Stimulated activated CD8-positive, alpha-beta memory T cell treated with anti-CD3 and anti-CD28 coated beads, Interleukin-12 subunit alpha, Interleukin-12 subunit beta, amount 100 ng/mL, for 24 hours (primary cell): ENCODE results near the gene CDC42EP5.
"Not testable (repeated sequence)": the region's sequence is repeated elsewhere in the genome, so short reads cannot be mapped to it uniquely, and the experiment has no call there.

Experiments used
- DNase-seq: peaks from one replicate; pipeline ENCODE4 v3.0.0-alpha.2; 2020; ENCODE audit errors: extremely low read depth

Gene CDC42EP5

DNA sequence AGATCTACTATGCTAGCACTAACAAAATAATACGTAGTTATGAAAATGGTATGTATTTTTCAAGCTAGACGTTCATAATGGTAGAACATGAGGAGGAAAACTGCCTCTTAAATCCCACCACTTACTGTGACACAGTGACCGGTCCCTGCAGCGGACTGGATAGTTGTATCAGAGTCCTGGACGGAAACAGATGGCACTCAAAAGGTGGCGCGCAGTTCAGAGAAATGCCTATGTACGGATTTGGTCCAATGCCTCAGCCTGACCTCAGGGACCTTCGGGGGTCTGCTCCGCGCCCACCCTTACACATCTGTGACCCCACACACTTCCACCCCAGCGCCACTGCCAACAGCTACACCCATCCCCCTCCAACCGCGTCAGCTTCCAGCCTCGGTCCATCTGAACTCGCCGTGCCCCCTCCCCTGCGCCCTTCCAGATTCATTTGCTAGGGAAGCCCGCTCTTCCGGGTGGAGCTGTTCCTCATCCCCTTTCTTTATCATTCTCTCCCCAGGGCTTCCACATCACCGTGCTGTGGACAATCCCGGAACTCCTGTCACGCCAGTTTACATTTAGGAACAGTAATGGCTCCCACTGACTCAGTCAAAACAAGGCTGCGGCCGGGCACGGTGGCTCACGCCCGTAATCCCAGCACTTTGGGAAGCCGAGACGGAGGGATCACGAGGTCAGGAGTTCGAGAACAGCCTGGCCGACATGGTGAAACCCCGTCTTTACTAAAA lies 24.9 kb downstream of the CDC42EP5 start:
- no peak for DNase-seq

DNA sequence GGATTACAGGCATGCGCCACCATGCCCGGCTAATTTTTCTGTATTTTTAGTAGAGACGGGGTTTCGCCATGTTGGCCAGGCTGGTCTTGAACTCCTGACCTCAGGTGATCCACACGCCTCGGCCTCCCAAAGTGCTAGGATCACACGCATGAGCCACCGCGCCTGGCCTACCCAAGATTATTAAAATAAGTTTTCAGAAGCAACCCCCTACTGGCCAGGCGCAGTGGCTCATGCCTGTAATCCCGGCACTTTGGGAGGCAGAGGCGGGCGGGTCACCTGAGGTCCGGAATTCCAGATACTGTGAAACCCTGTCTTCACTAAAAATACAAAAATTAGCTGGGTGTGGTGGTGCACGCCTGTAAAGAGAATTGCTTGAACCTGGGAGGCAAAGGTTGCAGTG lies 26.7 kb downstream of the CDC42EP5 start:
- not testable (repeated sequence) for DNase-seq

DNA sequence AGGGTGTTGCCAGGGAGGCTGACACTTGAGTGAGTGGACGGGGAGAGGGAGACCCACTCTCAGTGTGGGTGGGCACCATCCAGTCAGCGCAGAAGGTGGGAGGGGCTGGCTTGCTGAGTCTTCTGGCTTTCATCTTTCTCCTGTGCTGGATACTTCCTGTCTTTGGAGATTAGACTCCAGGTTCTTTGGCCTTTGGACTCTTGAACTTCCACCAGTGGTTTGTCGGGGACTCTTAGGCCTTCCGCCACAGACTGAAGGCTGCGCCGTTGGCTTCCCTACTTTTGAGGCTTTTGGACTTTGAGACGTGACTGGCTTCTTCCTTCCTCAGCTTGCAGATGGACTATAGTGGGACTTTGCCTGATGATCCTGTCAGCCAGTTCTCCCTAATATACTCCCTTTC lies 28.4 kb downstream of the CDC42EP5 start:
- no peak for DNase-seq

DNA sequence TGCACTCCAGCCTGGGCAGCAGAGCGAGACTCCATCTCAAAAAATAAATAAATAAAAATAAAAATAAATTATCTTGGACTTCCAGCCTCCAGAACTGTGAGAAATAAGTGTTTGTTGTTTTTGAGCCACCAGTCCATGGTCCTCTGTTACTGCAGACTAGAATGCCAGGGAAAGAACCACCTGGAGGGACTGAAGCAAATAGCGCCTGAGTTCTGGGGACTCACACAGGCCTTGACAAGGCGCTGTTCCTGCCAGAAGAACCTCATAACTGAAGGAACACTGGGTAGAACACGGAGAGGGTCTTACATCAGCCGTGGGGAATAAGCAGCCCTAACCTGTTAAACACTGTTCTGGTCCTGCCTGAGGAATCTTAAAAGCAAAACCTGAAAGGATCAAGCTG lies 32.5 kb downstream of the CDC42EP5 start:
- DNase-seq: no peak

DNA sequence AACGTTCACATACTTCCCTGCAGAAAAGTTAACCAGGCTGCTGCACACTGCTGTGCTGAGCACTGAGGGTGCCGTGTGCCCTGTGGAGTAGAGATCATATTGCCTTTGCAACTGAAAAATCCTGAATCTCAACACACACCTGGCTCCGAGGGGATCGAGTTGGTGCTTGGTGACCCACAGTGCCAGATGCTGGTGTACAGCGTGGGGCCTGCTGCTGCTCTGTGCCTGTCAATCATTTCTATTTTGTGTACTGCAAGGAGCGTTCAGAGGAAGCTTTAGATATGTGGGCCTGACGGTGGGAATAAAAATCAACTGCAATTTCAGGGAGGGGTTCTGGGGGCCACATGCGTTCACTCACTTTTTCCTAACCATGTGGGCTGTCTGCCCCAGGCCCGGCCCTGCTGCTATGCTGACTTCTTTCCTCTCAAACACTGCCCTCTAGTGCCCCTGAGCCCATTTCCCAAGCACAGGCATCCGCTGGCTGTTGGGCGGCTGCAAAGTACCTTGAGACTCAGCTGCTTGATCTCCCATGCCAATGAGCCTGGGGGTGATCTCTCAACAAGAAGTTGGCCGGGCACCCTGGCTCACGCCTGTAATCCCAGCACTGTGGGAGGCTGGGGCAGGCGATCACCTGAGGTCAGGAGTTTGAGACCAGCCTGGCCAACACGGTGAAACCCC lies 33.8 kb downstream of the CDC42EP5 start:
- DNase-seq: no peak

DNA sequence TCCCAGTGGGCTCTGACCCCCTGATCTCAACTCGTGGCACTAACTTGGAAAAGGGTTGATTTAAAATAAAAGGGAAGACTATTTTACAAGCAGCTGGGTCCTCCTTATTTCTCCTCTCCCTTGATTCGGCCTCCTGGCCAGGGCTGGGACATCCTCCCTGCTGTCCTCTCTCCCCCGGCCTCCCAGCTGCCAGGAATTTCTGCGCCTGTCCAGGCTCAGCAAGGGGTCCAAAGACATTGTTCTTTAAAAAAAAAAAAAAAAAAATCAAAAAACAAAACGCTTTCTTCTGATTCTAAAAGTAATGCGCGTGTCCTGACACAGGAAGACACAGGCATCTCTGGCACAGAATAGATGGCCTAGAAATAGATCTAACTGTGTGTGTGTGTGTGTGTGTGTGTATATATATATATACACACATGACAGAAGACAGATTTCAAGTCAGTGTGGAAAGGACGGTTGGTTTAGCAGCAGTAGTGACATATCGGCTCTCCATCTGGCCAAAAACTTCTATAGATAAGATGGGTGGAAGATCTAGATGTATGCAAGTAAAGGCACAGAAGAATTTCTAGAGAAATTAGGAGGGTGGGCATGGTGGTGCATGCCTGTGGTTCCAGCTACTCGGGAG lies 36.4 kb downstream of the CDC42EP5 start:
- DNase-seq: no peak

DNA sequence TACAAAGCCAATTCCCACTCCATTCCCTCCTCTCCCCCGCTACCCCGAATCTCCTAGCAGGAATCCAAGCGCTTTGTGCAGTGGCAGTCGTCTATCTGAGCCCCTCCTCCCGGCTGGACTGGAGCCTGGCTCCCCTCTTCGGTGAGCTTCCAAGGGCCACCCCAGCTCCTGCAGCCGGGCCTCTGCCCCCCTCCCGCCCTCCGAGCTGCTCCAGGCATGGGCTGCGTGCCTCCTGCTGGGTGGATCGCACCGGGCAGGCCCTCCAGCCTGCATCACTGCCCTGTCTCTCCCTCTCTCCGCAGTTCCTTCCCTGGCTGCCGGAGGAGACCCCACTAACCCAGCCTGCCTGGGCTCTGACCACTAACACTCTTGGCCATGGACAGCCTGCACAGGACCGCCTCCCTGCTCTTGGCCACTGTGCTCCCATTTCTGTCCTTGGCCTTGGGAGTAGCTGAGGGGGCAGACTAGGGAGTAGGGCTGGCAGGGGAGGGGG lies 37.0 kb downstream of the CDC42EP5 start:
- no peak for DNase-seq

DNA sequence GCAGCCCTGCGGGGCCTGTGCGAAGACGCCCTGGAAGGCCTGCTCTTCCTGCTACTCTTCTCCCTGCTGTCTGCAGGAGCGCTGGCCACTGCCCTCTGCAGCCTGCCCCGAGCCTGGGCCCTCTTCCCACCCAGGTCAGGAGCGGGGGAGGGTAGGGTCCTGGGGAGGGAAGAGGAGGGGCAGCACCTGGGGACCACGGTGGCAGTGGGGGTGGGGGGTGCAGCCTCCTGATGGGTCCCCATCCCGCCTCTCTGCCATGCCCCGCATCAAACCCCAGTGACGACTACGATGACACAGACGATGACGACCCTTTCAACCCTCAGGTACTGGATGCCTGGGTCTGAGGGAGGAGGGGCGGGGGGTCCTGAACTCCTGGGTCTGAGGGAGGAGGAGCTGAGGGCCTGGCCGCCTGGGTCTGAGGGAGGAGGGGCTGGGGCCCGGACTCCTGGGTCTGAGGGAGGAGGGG lies 37.5 kb downstream of the CDC42EP5 start:
- no peak for DNase-seq

DNA sequence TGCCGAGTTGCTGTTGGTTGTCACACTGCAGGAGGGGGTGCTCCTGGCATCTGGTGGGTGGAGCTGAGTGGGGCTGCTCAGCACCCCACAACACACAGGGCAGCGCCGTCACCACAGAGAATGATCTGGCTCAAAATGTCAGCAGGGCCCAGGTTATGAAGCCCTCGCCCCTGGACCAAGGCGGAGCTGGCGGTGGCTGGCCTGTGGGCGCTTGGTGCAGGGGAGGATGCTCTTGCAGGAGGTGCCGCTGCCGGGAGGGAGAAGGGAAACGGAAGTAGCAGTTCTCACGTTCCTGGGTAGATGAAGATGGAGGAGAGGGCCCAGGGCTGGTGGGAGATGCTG lies 38.3 kb downstream of the CDC42EP5 start:
- no peak for DNase-seq

DNA sequence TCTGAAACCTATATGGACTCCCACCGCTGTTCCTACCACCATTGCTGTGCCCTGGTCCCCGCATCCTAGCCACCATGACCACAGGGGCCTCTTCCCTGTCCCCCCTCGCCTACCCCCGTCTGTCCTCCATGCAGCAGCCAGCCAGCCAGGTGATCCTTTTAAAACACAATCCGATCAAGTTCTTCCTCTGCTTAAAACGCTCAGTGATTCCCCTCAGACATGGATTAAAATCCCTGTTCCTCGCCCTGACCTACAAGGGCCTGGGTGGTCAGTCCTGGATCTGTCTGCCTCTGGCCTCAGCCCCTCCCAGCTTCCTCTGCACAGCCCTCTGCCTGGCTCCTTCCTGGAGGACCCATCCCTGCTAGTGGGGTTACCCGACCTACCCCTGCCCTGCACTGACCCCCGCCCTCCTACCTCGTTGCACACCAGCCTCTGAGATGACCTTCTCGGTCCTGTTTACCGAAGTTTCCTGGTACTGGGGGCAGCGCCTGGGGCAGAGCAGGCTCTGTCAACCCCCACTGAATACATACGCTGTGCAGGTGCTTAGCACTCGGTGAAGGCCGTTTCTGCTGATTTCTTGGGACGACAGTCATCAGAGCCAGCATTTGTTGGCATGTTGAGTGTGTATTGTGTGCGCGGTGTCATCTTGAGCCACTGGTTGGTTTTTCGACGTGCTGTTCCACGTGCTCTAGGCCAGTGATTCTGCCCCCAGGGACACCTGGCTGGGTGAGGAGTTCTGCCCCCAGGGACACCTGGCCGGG lies 38.8 kb downstream of the CDC42EP5 start:
- DNase-seq: no peak

DNA sequence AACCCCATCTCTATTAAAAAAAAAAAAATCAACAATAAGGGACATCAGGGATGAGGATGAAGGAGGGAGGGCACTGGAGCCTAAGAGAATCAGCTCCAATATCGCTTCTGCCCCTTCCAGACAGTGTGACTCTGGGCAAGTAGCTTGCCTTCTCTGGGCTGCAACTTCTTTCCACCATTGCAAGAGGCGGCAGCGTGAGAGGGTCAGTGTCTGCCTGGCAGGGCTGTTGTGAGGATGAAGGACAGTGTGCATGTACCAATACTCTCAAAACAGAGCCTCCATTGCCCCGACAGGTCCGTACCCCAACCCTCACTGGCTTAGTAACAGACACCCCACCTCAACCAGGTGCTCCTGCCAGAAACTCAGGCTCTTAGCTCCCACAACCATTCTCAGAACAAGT lies 39.4 kb downstream of the CDC42EP5 start:
- DNase-seq: no peak

DNA sequence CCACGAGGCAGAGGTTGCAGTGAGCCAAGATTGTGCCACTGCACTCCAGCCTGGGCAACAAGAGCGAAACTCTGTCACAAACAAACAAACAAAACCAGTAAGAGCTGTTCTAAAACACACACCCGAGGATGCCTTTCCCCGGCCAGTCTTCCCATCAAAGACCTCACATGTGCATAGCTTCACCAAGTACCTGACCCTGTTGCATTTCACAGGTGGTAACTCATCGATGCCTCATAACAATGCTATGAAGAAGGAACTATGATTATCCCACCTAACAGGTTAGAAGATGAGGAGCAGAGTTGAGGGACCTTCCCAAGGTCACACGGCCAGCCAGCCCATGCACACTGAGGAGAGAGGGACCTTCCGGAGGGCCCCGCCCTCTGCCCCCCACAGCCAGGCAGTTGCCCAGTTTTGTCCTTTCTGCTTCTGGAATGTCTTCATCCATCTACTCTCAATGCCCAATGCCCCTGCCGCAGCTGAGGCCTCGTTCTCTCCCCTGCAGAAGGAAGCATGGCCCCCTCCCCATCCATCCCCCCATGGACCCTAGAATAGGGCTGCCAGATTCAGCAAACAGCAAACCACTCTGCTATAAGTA lies 40.9 kb downstream of the CDC42EP5 start:
- no peak for DNase-seq

DNA sequence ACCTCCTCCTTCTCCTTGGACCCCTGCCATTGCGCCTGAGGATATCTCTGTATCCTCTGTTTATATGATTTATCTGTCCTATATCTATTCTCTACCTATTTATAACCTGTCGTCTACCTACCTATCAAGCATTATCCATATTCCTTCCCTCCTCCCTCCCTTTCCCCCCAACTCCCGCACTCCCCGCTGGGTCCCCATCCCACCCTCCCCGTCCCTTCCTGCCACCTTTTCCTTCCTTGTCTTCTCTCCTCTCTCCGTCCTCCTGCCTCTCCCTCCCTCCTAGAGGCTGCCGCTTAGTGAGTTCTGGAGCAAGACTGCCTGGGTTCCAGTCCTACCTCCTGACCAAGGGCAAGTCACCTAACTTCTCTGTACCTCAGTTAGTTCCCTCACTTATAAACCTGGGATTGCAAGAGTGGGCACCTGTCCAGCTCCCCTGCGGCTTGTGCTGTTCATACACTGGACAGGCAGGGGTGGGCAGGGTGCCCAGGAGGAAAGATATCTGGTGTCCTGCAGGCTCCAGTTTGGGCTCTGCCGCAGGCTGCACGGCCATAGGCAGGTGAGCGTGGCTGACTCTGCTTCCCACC lies 41.7 kb downstream of the CDC42EP5 start:
- no peak for DNase-seq

DNA sequence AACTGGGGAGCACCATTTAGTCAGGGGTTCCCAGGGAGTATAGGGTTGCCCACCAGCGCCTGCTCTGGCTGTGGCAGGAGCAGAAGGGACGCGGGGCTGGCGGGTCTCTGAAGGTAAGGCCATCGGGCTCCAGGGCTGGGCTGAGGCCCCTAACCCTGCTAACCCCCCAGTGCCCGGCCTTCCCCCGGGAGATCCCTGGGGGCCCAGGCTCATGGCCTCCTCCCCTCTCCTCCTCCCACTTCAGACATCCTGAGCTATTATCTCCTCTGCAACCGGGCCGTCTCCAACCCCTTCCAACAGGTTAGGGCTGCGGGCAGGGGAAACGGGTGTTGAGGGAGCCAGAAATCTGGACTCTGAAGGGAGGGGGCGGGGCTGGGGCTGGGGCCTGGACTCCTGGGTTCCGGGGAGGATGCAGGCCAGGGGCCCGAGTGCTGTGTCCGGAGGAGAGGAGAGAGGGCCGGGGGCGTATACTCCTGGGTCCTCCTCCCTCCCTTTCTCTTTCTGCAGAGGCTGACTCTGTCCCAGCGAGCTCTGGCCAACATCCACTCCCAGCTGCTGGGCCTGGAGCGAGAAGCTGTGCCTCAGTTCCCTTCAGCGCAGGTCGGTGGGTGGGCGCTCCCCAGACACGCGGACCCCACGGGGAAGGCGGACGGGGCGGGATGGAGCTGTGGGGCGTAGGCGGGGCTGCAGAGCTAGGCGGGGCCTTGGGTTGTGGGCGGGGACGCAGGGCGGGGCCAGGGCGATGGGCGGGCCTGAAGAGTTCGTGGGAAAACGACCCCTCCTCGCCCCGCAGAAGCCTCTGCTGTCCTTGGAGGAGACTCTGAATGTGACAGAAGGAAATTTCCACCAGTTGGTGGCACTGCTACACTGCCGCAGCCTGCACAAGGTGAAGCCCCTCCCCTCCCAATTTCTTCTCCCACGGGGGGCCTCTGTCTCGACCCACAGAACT lies 42.5 kb downstream of the CDC42EP5 start:
- no peak for DNase-seq

DNA sequence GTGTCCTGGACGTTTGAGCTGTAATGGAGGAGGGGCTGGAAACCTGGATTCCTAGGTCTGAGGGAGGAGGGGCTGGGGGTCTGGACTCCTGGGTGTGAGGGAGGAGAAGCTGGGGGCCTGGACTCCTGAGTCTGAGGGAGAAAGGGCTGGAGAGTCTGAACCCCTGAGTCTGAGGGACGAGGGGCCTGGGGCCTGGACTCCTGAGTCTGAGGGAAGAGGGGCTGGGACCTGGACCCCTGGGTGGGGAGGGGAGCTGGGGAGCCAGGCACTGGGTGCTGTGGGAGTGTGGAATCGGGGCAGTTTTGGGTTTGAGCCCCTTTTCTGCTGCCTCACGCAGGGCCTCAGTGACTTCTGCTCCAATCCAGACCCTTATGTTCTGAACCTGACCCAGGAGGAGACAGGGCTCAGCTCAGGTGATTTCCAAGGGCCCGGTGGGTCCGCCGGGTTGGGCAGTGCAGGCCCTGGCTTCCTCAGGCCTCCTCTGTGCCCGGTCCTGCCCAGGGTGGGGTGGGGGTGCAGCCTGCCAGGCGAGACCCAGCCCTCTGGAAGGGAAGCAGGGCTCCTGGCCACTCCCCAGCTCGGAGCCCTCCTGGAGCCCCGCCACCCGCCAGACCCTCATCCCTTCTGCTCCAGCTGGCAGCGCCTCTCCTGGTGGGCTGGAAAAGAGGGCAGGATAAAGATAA lies 43.4 kb downstream of the CDC42EP5 start:
- DNase-seq: no peak

DNA sequence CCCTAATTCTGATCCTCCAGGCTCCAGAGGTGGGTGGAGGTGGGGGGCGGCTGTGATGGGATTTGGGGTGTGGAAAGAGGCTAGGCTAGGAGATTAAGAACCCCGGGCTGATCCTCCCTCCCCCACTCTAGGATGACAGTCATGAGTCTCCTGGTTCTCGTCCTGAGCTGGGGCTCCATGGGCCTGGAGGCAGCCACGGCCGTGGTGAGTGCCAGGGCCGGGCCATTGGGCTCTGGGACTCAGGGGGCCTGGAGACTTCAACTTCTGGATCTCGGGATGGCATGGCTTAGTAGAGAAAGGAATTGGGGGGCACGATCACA lies 44.0 kb downstream of the CDC42EP5 start:
- no peak for DNase-seq

DNA sequence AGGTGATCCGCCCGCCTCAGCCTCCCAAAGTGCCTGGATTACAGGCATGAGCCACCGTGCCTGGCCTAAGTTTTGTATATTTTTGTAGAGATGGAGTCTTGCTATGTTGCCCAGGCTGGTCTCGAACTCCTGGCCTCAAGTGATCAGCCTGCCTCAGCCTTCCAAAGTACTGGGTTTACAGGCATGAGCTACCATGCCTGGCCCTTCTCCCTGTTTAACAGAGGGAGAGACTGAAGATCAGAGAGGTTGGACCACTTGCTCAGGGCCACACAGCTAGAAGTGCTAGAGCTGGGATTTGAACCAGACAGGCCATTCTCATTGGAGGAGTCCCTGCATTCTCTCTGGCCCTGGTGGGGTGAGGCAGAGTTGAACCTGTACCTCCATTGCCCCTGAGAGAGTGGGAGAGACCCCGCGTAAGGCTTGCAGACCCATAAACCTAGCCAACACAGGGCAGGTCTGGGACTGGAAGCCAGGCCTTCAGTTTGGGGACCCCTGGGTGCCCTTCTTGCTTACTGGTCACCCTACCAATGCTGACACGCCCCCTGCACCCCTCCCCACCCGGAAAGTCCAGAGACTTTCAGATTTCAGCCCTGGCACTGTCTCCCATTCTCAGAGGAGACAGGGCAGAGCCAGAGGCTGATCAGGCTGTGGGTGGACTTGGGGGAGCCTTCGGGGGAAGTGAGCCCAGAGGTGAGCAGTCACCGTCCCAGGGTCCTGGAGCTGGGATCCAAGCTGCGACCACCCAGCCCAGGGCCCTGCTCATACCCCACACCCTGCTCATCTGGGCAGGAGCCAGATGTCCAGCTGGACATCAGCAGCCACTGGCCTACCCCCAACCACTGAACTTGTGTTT lies 44.5 kb downstream of the CDC42EP5 start:
- DNase-seq: no peak

DNA sequence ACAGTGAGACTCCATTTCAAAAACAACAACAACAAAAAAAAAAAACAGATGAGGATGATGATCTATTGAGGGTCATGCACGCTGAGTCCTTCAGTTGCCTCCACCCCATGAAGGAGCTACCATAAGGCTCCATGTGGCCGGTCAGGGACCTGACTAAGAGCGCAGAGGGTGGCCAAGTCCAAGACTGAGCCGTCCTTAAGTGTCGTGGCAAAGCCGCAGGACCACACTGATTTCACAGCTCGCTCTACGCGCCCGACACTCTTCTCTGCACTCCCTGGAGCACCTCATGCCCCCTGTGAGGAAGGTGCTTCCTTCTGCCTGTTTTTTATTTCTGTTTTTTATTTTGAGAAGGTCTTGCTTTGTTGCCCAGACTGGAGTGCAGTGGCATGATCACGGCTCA lies 45.5 kb downstream of the CDC42EP5 start:
- no peak for DNase-seq
